Measurements from ENCODE around the gene SLC5A6. TPM values are rescaled to one million over a fixed set of nuclear protein-coding genes. Genes with fewer than 3 reads are reported as not detected.
"Not testable (repeated sequence)": the region's sequence is repeated elsewhere in the genome, so short reads cannot be mapped to it uniquely, and the experiment has no call there.

Gene SLC5A6
- total RNA-seq, 1 donor from 2014 or later = 36.8 TPM

DNA sequence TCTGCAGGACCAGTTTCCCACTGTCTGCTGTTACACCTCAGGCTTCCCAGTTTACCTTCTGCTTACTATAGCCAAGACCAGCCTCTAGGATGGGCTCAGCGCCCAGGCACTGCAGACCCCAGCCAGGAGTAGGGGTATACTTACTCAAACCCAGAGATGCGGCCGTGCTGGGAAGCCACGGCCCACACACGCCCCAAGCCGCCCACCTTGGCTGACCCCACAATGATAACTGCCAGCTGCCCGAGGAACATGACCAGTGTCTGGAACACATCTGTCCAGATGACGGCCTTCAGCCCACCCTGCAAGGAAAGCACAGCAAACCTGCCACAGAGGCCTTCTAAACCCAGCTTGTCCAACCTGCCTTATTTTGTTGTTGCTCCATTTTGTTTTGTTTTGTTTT, 6.9 kb downstream of the SLC5A6 start:
- no peak for DNase-seq (ENCODE audit: low read depth)

DNA sequence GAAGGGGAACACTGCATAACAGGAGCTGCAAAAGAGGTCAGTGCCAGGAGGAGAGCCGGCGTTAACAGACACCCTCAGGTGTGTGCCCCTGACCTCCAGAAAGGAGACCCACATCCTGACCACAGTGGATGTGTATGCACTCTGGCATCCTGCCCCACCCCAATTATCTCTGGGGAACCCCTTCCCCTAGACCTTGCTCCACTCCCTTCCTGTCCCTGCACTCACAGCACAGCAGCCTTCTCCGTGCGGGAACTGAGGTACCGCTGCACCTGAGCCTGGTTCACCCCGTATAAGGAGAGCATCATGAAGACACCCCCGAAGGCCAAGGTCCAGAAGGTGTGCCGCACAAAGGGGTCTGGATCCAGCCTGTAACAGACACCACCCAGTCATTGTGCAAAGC, 7.5 kb downstream of the SLC5A6 start:
- DNase-seq (ENCODE audit: low read depth) = no peak

- no peak for DNase-seq (ENCODE audit: low read depth)
Measured at GRCh38 chr2:27203741-27204140, 8.3 kb downstream of the SLC5A6 start.

DNA sequence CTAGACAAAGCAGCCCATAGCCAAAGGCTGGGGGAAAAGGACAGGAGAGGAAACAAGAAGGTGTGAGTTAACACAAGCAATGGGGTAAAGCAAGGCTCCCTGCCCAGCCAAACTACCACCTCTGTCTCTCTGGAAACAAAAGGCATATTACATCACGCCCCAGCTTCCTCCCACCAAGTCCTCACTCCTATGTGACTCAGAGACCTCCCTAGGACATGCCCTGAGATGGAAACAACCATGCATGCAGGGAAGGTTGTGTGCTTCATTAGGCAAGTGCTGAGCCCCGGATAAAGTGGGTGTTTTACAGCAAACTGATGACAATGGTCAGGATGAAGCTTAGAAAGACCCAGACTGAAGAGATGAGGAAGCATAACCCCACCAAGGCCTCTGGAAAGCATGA, 9.2 kb downstream of the SLC5A6 start:
- peak; percentile 84 for DNase-seq (ENCODE audit: low read depth)

DNA sequence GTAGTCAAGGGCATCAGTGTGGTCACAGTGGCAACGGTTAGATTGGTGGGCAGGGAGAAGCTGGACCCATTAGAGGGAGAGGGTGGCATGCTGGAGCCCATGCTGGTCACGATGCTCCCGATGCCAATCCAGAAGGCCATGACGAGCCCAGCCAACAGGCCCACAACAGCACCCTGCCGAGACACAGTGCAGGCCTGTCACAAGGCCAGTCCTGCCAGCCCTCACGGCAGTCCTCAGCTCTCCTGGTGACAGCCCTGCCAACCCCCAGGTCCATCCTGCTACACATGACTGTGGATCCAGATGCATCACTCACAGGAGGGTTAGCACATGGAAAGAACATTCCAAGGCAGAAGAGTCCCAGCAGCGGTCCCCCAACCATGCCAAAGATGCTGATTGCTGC, 10.4 kb downstream of the SLC5A6 start:
- no peak for DNase-seq (ENCODE audit: low read depth)

DNA sequence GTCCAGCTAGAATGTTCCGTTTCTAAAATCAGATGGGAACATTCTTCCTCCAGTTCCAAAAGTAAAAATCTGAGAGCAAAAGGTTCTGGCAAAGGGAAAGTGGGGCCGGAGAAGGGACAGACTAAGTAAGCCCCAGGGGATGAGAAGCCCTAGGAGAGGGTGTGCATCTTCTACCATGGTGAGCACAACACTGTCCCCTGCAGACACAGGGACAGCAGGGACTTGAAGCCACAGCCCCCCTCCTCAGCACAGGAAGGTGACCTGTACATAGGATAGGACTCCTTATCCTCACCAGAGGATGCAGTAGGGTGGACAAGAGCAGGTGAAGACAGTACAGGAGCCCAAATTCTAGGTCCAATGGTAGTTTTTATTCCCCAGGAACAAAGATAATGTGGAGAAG, 12.8 kb downstream of the SLC5A6 start:
- DNase-seq (ENCODE audit: low read depth) = no peak

DNA sequence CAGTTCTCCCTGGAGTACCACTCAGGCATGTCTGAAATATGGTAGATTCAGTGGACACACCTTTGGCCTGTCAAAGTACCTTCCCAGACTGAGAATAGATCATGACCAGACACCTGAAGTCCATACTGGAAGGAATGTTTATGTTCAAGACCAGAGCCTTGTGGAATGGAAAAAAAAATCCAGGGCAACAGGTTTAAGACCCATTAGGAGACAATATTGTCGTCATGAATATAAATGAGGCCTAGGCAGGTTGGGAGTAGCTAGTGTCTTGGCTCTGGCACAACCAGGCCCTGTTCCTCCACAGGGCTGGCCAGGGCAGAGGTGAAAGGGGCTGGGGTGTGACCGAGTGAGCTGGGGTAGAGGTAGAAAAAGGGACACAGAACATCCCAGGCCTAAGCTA, 13.4 kb downstream of the SLC5A6 start:
- DNase-seq (ENCODE audit: low read depth) = no peak

- not testable (repeated sequence) for DNase-seq (ENCODE audit: low read depth)
Measured at GRCh38 chr2:27198068-27198467, 14.0 kb downstream of the SLC5A6 start.

DNA sequence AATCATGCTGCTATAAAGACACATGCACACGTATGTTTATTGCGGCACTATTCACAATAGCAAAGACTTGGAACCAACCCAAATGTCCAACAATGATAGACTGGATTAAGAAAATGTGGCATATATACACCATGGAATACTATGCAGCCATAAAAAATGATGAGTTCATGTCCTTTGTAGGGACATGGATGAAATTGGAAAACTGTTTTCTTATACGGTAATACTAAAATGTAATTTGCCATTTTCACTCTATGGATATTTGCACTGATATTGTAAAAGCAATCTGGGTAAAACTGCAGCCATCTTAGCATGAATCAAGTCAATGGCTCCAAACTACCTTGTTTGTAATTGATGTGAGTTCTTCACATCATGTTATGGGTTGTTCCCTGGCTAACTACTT, 16.3 kb downstream of the SLC5A6 start:
- DNase-seq (ENCODE audit: low read depth) = not testable (repeated sequence)

GRCh38 chr2:27194538-27195354, 17.3 kb downstream of the SLC5A6 start:
- peak; percentile 95 for DNase-seq (ENCODE audit: low read depth)

- peak; percentile 49 for DNase-seq (ENCODE audit: low read depth)
Measured at GRCh38 chr2:27191070-27191829, 20.8 kb downstream of the SLC5A6 start.

GRCh38 chr2:27189989-27190388, 22.1 kb downstream of the SLC5A6 start:
- no peak for DNase-seq (ENCODE audit: low read depth)

DNA sequence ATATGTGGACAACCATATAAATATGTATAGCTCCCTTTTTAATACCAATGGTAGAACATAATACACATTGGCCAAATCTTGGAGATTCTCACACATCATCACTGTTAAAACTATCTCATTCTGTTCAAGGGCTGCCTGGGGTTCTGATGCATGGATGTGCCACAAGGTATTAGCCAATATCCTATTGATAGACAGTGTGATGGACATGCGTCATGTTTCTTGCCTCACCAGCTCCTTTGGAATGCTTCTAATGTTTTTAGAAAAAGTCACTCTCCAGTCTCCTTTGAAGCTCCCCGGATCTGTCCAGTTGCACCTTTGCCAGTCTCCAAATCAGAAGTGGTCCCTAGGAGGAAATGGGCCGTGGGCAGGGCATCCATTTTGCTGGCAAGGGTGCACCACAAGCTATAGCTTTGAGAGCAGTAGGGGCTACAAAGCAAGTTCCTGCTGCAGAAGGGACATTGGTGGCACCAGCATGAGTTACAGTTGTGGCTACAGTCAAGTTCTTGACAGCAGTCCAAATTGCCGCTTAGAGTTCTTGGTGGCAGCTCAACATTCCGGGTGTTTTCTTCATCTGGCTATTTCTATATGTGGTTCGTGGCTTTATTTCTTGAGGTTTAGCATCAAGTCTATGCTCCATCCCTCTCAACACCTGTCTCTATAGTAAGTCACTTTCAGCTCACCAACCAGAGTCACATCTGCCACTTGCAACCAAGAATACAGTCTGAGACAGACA, 25.3 kb downstream of the SLC5A6 start:
- no peak for DNase-seq (ENCODE audit: low read depth)

DNA sequence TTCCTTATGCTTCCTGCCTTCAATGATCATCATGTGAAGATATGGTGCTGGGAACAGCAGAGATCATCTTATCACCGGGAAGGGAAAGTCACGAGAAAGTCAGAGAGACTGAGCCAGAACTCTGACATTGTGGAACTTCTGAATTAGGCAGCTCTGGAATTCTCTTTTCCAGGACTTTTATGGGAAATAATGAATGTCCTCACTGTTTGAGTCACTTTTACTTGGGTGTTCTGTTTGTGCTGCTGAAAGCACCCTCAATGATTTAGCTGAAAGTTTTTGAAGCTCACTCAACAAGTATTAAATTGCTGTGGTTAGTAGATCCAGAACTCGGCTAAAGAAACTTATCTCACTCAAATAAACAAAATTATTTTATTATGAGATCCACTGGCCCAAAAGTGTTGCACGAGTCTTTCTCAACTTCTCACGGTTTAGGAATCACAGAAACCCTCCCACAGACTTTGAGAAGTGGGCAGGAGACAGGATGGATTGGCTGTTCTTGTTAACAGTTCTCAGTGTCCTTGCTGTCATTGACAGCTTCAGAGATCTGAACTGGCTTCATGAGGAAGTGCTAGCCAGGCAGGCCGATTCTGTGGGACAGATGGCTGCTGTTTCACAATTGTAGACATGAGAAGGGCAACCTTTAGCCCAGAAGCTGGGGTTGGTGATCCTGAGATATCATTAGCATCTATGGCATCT, 26.6 kb downstream of the SLC5A6 start:
- no peak for DNase-seq (ENCODE audit: low read depth)

- DNase-seq (ENCODE audit: low read depth) = no peak
Measured at GRCh38 chr2:27184115-27184514, 28.0 kb downstream of the SLC5A6 start.

DNA sequence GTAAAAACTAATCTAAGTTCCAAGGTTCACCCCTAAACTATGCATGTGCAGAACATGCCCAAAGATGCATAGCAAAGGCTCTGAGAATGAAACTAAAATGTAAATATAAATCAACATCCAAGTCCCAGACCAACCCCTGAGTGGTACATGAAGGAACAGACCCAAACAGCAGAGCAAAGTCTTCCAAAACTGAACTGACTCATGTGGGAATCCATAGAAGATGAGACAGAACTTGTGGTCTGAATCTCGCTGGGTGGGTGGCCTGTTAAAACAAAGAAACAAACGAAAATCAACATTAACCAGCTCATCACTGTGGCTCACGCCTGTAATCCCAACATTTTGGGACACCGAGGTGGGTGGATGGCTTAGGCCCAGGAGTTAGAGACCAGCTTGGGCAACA, 29.7 kb downstream of the SLC5A6 start:
- DNase-seq (ENCODE audit: low read depth) = no peak

DNA sequence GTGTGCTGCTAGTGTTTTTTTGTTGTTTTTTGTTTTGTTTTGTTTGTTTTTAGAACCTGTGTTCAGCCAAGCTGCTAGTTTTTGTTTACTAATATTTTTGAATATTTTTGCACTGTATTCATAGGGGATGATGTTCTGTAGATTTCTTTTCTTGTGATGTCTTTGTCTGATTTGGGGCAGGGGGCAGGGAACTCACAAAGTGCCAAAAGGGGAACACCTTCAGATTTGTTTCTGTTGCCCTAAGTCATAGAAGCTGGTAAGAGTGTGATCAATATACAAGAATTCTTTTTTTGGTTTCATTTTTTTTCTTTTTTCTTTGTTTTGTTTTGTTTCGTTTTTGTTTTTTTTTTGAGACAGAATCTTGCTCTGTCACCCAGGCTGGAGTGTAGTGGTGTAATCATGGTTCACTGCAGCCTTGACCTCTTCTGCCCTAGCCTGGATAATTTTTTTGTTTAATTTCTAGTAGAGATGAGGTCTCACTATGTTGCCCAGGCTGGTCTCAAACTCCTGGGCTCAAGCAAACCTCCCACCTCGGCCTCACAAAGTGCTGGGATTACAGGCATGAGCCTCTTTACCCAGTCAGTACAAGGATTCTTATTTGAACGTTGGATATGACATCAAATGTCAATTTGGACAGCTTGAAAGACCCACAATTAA, 32.6 kb downstream of the SLC5A6 start:
- DNase-seq (ENCODE audit: low read depth) = no peak

DNA sequence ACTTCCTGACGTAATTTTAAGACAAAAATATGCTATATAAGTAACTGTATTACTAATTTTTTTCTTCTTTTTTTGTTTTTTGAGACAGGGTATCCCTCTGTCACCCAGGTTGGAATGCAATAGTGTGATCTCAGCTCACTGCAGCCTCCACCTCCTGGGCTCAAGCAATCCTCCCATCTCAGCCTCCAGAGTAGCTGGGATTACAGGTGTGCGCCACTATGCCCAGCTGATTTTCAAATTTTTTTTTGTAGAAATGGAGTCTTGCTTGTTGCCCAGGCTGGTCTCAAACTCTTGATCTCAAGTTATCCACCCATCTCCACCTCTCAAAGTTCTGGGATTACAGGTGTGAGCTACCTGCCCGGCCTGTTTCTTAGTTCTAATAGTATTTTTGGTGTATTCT, 33.6 kb downstream of the SLC5A6 start:
- DNase-seq (ENCODE audit: low read depth) = no peak

DNA sequence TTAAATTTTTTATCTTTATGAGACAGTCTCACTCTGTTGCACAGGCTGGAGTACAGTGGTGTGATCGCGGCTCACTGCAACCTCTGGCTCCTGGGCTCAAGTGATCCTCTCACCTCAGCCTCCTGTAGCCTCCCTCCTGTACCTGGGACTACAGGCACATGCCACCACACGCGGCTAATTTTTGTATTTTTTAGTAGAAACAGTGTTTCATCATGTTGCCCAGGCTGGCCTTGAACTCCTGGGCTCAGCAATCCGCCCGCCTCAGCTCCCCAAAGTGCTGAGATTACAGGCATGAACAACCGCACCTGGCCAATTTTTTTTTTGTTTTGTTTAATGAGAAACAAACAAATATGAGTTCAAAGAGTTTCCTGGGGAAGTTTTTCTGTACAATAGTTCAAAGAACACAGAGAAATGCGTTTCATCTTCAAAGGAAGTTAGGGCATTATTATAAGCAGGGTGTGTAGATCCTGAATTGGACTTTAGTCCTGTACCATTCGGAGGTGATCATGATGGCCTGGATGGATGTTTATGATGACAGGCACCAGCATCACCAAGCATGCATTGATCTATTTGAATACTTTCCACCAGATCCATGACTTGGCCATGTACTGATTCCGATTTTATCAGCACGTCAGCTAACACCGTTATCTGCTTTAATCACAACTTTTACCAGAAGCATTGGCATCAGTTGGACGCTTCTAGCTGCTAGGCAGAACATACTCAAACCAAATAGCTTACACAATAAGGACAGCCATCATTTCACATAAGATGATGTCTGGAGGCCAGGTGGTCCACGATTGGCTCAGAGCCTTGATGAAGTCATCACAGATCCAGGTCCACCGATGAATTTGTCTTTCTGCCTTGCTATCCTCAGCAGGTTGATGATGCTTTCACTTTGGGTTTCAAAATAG, 34.4 kb downstream of the SLC5A6 start:
- no peak for DNase-seq (ENCODE audit: low read depth)

DNA sequence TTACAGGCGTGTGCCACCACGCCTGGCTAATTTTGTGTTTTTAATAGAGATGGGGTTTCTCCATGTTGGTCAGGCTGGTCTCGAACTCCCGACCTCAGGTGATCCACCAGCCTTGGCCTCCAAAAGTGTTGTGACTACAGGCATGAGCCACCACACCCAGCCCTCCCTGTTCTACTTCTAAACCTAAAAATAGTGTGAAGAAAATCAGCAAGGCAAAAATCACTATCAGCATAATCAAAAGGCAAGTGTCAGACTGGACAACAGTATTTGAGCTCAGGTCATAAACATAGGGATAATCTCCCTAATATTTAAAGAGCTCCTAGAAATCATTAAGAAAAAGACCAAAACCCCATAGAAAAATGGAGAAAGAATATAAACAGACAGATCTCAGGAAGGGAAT, 36.3 kb downstream of the SLC5A6 start:
- not testable (repeated sequence) for DNase-seq (ENCODE audit: low read depth)

All from renal cortical epithelial cell (primary cell).